Spleen (tissue), 7 donors: Measurements from ENCODE around the gene PRCD.

Experiments
- POLR2A ChIP-seq, 3 donors: fragments of 450-650 bp; IDR thresholded peaks; one replicate each; pipeline ENCODE4 v1.5.1; 2017; ENCODE audit warnings: antibody characterized with exemption in 3 of 3, mild to moderate bottlenecking in 1 of 3
- TF ChIP-seq, protein P1 (sequence below), 11 experiments: fragments of 200-600 bp in 7 of 11; fragments of 450-650 bp in 4 of 11; sonication (generic) in 4 of 11; IDR thresholded peaks in 8 of 11; conservative IDR thresholded peaks in 3 of 11; 1 replicate in 7 of 11; 2 replicates in 4 of 11; pipeline versions ENCODE4 v1.4.0 to v1.8.0; 2016 to 2021; ENCODE audit warnings: antibody characterized with exemption in 11 of 11, inconsistent platforms in 4 of 11, mild to moderate bottlenecking in 1 of 11
- donor health status: DM: no; HTN: no; CAD: no; lungs with moderate emphysema.
- donor health status: DM: no; HTN: no; CAD: no.
- donor health status: DM: no; HTN: no; CAD: no.

DNA sequence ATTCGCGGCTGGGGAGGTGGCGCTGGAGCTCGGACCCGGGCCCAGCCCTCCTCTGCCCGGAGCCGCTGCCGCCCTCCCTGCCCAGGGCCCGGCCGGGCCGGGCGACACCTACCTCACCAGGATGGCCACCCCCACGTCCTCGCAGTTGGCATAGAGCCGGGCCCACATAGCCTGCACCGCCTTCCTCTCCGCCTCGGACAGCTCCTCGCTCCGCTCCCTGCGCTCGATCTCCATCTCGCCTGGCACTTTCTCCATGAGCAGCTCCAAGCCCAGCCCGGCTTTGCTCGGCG lies 2.6 kb upstream of the PRCD start:
- TF ChIP-seq POLR2A (IDR thresholded peaks at IDR 0.05), result no peak
- TF ChIP-seq, protein P1, sequence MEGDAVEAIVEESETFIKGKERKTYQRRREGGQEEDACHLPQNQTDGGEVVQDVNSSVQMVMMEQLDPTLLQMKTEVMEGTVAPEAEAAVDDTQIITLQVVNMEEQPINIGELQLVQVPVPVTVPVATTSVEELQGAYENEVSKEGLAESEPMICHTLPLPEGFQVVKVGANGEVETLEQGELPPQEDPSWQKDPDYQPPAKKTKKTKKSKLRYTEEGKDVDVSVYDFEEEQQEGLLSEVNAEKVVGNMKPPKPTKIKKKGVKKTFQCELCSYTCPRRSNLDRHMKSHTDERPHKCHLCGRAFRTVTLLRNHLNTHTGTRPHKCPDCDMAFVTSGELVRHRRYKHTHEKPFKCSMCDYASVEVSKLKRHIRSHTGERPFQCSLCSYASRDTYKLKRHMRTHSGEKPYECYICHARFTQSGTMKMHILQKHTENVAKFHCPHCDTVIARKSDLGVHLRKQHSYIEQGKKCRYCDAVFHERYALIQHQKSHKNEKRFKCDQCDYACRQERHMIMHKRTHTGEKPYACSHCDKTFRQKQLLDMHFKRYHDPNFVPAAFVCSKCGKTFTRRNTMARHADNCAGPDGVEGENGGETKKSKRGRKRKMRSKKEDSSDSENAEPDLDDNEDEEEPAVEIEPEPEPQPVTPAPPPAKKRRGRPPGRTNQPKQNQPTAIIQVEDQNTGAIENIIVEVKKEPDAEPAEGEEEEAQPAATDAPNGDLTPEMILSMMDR (IDR thresholded peaks at IDR 0.05 in 8 of 11, conservative IDR thresholded peaks at IDR 0.05 in 3 of 11), result no peak
